Peyer's patch (tissue), 4 donors: ENCODE results near the gene CCDC187. TPM values are rescaled to one million over a fixed set of nuclear protein-coding genes. Genes with fewer than 3 reads are reported as not detected.

Experiments
- DNase-seq, 3 donors: peaks; one replicate each; pipeline ENCODE4 v3.0.0-alpha.2; 2017 to 2019
- H3K27ac ChIP-seq, 4 donors: fragments of 200-600 bp; sonication (generic); one replicate each; pipeline ENCODE4 v1.5.1; 2016 to 2019
- H3K27me3 ChIP-seq, 2 donors: fragments of 200-600 bp; sonication (generic); one replicate each; pipeline ENCODE4 v1.5.1; 2019
- H3K36me3 ChIP-seq, 3 donors: fragments of 200-600 bp; sonication (generic); one replicate each; pipeline ENCODE4 v1.5.1; 2016 to 2019
- H3K4me1 ChIP-seq, 4 donors: fragments of 200-600 bp; sonication (generic); one replicate each; pipeline ENCODE4 v1.5.1; 2016 to 2019
- H3K4me3 ChIP-seq, 4 donors: fragments of 200-600 bp; sonication (generic); 1 replicate in 3 of 4; 2 replicates in 1 of 4; pipeline ENCODE4 v1.5.1; 2016 to 2019; ENCODE audit warnings: mild to moderate bottlenecking in 1 of 4
- H3K9me3 ChIP-seq, 4 donors: fragments of 200-600 bp; sonication (generic); one replicate each; pipeline ENCODE4 v1.5.1; 2016 to 2019; ENCODE audit warnings: mild to moderate bottlenecking in 1 of 4
- CTCF ChIP-seq, 6 experiments: fragments of 450-650 bp in 4 of 6; fragments of 200-600 bp in 2 of 6; sonication (generic) in 1 of 6; IDR thresholded peaks; one replicate each; pipeline ENCODE4 v1.5.1; 2017 to 2019; ENCODE audit warnings: antibody characterized with exemption in 6 of 6, mild to moderate bottlenecking in 3 of 6, moderate library complexity in 1 of 6
- POLR2A ChIP-seq, 2 donors: fragments of 450-650 bp; IDR thresholded peaks; one replicate each; pipeline ENCODE4 v1.5.1; 2017; ENCODE audit warnings: antibody characterized with exemption in 2 of 2, mild to moderate bottlenecking in 2 of 2, moderate library complexity in 2 of 2
- total RNA-seq, 4 donors: library from RNA; depleted of rRNA; stranded (reverse); fragments of >200 nt; gene quantifications; one replicate each; pipeline ENCODE4 v1.1.0, GENCODE V29; 2016

The CCDC187 gene
- total RNA-seq, 4 donors from 2014 or later, result 0.35 to 1.0 (median 0.67) TPM; not detected in 1

- Histone ChIP-seq H3K4me3 (no peak overlapping the region), H3K4me1 (peaks cover 0 to 4% (median 0%) of the 10 kb centered on the region in 4 donors), H3K9me3 (no peaks in the 10 kb centered on the region), H3K36me3 (peaks cover 0 to 8% (median 0%) of the 10 kb centered on the region in 3 donors), H3K27me3 (peaks cover 0 to 38% of the 10 kb centered on the region in 2 donors), H3K27ac (no peak overlapping the region)
- TF ChIP-seq POLR2A (IDR thresholded peaks at IDR 0.05) (no peak), CTCF (IDR thresholded peaks at IDR 0.05) (no peak)
- DNase-seq, result no peak
Measured at GRCh38 chr9:136205707-136205992, 98.2 kb downstream of the CCDC187 start.

- no peak for TF ChIP-seq POLR2A (IDR thresholded peaks at IDR 0.05)
- no peak for TF ChIP-seq CTCF (IDR thresholded peaks at IDR 0.05)
- Histone ChIP-seq H3K27me3 (peaks cover 0 to 42% of the 10 kb centered on the region in 2 donors), H3K9me3 (no peaks in the 10 kb centered on the region), H3K4me3 (no peak within 1 kb of the TSS), H3K4me1 (peaks cover 0 to 4% (median 0%) of the 10 kb centered on the region in 4 donors), H3K27ac (no peak within 1 kb of the TSS), H3K36me3 (peaks cover 0 to 8% (median 0%) of the 10 kb centered on the region in 3 donors)
- no peak for DNase-seq
Measured at GRCh38 chr9:136204838-136205706, 98.8 kb downstream of the CCDC187 start, which contains the start of gene LHX3. Gene LHX3 (minus strand): TSS chr9:136205128. CDS start chr9:136205012, 116 bp downstream.

- Histone ChIP-seq H3K4me3 (no peak overlapping the region), H3K27me3 (peaks cover 0 to 50% of the 10 kb centered on the region in 2 donors), H3K4me1 (peaks cover 0 to 4% (median 0%) of the 10 kb centered on the region in 4 donors), H3K27ac (no peak overlapping the region), H3K36me3 (peaks cover 0 to 8% (median 0%) of the 10 kb centered on the region in 3 donors), H3K9me3 (no peaks in the 10 kb centered on the region)
- no peak for DNase-seq
- TF ChIP-seq CTCF (IDR thresholded peaks at IDR 0.05), result no peak
- TF ChIP-seq POLR2A (IDR thresholded peaks at IDR 0.05), result no peak
Measured at GRCh38 chr9:136204145-136204805, 99.6 kb downstream of the CCDC187 start.

GRCh38 chr9:136203408-136204144 lies 100.3 kb downstream of the CCDC187 start:
- Histone ChIP-seq H3K4me1 (peaks cover 0 to 5% (median 2%) of the 10 kb centered on the region in 4 donors), H3K27ac (no peak overlapping the region), H3K27me3 (peaks cover 0 to 57% of the 10 kb centered on the region in 2 donors), H3K36me3 (peaks cover 0 to 2% (median 0%) of the 10 kb centered on the region in 3 donors), H3K4me3 (no peak overlapping the region), H3K9me3 (no peaks in the 10 kb centered on the region)
- no peak for DNase-seq
- TF ChIP-seq POLR2A (IDR thresholded peaks at IDR 0.05) (no peak), CTCF (IDR thresholded peaks at IDR 0.05) (no peak)
